H1 (cell line): ENCODE results near the gene AMELY. TPM values are rescaled to one million over a fixed set of nuclear protein-coding genes. Genes with fewer than 3 reads are reported as not detected.
"Not testable (repeated sequence)": the region's sequence is repeated elsewhere in the genome, so short reads cannot be mapped to it uniquely, and the experiment has no call there.

ENCODE experiments used
- CTCF ChIA-PET: fragments of 300-600 bp; sonication (Branson Sonifier 250); formaldehyde crosslinking; loops from one replicate; lab custom pipeline; 2021; ENCODE audit not compliant: partially characterized antibody; lab: Charles Lee
- POLR2A ChIA-PET: fragments of 300-600 bp; sonication (Branson Sonifier 250); formaldehyde crosslinking; loops from one replicate; lab custom pipeline; 2021; ENCODE audit warnings: inconsistent platforms; ENCODE audit not compliant: partially characterized antibody; lab: Charles Lee
- DNase-seq, 2 experiments: peaks; one replicate each; pipeline versions ENCODE4 v3.0.0 to v3.0.0-alpha.2; 2010 to 2022; ENCODE audit warnings: low spot score in 2 of 2, low read depth in 1 of 2, mixed read lengths in 1 of 2
- FAIRE-seq: peaks from 2 replicates; lab custom pipeline; 2011; peaks lifted over from hg19 to GRCh38; lab: Jason Lieb, UNC
- H2AFZ ChIP-seq: 2 replicates; pipeline ENCODE4 v1.8.1; 2012; ENCODE audit warnings: low read length, inconsistent platforms
- H2AK5ac ChIP-seq: 2 replicates; pipeline ENCODE4 v1.6.1; 2013; ENCODE audit warnings: low read depth, low read length
- H2BK120ac ChIP-seq: replicated peaks from 2 replicates; pipeline ENCODE3; 2013; ENCODE audit warnings: low read depth, low read length, inconsistent platforms
- H2BK12ac ChIP-seq: 2 replicates; pipeline ENCODE4 v1.6.1; 2013; ENCODE audit warnings: low read depth, low read length
- H2BK15ac ChIP-seq: 2 replicates; pipeline ENCODE4 v1.6.1; 2013; ENCODE audit warnings: low read length
- H2BK20ac ChIP-seq: 2 replicates; pipeline ENCODE4 v1.6.1; 2013; ENCODE audit warnings: low read length
- H2BK5ac ChIP-seq: 2 replicates; pipeline ENCODE4 v1.6.1; 2013; ENCODE audit warnings: low read depth, low read length
- H3K14ac ChIP-seq: 2 replicates; pipeline ENCODE4 v1.6.1; 2013; ENCODE audit warnings: inconsistent platforms; ENCODE audit not compliant: insufficient read length
- H3K18ac ChIP-seq: 2 replicates; pipeline ENCODE4 v1.6.1; 2013; ENCODE audit warnings: low read length; ENCODE audit errors: extremely low read depth
- H3K23ac ChIP-seq: 2 replicates; pipeline ENCODE4 v1.6.1; 2013; ENCODE audit warnings: inconsistent platforms; ENCODE audit not compliant: insufficient read length
- H3K23me2 ChIP-seq: 2 replicates; pipeline ENCODE4 v1.6.1; 2013; ENCODE audit warnings: low read depth, low read length
- H3K27ac ChIP-seq: 2 replicates; pipeline ENCODE4 v1.6.1; 2011; ENCODE audit warnings: low read depth, low read length, inconsistent platforms
- H3K27me3 ChIP-seq, 4 experiments: replicated peaks in 1 of 4; 1 replicate in 1 of 4; 2 replicates in 3 of 4; pipeline versions ENCODE4 v1.6.1 to v1.8.1; 2011 to 2013; ENCODE audit warnings: low read length in 3 of 4, mild to moderate bottlenecking in 3 of 4, inconsistent platforms in 2 of 4, mixed read lengths in 2 of 4, moderate library complexity in 1 of 4; ENCODE audit not compliant: control insufficient read depth in 3 of 4, insufficient read depth in 3 of 4; ENCODE audit errors: extremely low read depth in 1 of 4
- H3K36me3 ChIP-seq, 4 experiments: 2 replicates each; pipeline versions ENCODE4 v1.6.1 to v1.8.1; 2011 to 2013; ENCODE audit warnings: mild to moderate bottlenecking in 4 of 4, low read length in 3 of 4, moderate library complexity in 2 of 4, control low read depth in 1 of 4, inconsistent platforms in 1 of 4; ENCODE audit not compliant: insufficient read depth in 4 of 4, control insufficient read depth in 2 of 4
- H3K4ac ChIP-seq: replicated peaks from 2 replicates; pipeline ENCODE3; 2013; ENCODE audit warnings: low read length, low read depth, mixed read lengths, inconsistent platforms; ENCODE audit not compliant: insufficient read length
- H3K4me1 ChIP-seq, 4 experiments: replicated peaks in 1 of 4; 1 replicate in 1 of 4; 2 replicates in 3 of 4; pipeline versions ENCODE4 v1.6.1 to v1.8.1; 2011 to 2013; ENCODE audit warnings: low read length in 3 of 4, inconsistent platforms in 2 of 4, mixed read lengths in 1 of 4; ENCODE audit not compliant: insufficient read depth in 4 of 4, control insufficient read depth in 3 of 4
- H3K4me2 ChIP-seq, 2 experiments: 2 replicates each; pipeline versions ENCODE4 v1.6.1 to v1.8.1; 2011 to 2013; ENCODE audit warnings: low read depth in 2 of 2, low read length in 2 of 2, control low read depth in 1 of 2, inconsistent platforms in 1 of 2, mild to moderate bottlenecking in 1 of 2; ENCODE audit not compliant: insufficient read depth in 1 of 2
- H3K4me3 ChIP-seq, 4 experiments: fragments of 200-600, 300-600 bp in 1 of 4; sonication (generic), shearing (Covaris generic), sonication (Bioruptor Twin) in 1 of 4; 2 replicates each; pipeline versions ENCODE4 v1.5.1 to v1.8.1; 2011 to 2016; ENCODE audit warnings: low read length in 4 of 4, low read depth in 3 of 4, control low read depth in 2 of 4, inconsistent platforms in 2 of 4, mild to moderate bottlenecking in 2 of 4, mixed read lengths in 1 of 4, moderate library complexity in 1 of 4; ENCODE audit not compliant: insufficient read depth in 2 of 4; ENCODE audit errors: extremely low read depth in 1 of 4
- H3K56ac ChIP-seq: replicated peaks from 2 replicates; pipeline ENCODE3; 2013; ENCODE audit warnings: low read depth, mild to moderate bottlenecking, mixed read lengths, low read length, inconsistent platforms; ENCODE audit not compliant: insufficient read length
- H3K79me1 ChIP-seq: 2 replicates; pipeline ENCODE4 v1.6.1; 2013; ENCODE audit warnings: low read depth, low read length, control low read depth
- H3K79me2 ChIP-seq, 2 experiments: 2 replicates each; pipeline versions ENCODE4 v1.6.1 to v1.8.1; 2012 to 2013; ENCODE audit warnings: low read length in 2 of 2, mild to moderate bottlenecking in 2 of 2, inconsistent platforms in 1 of 2; ENCODE audit not compliant: insufficient read depth in 2 of 2, control insufficient read depth in 1 of 2
- H3K9ac ChIP-seq, 4 experiments: replicated peaks in 1 of 4; 1 replicate in 1 of 4; 2 replicates in 3 of 4; pipeline versions ENCODE4 v1.6.1 to v1.8.1; 2011 to 2013; ENCODE audit warnings: low read depth in 3 of 4, low read length in 3 of 4, control low read depth in 2 of 4, mild to moderate bottlenecking in 2 of 4, moderate library complexity in 2 of 4, inconsistent platforms in 1 of 4; ENCODE audit errors: extremely low read depth in 1 of 4
- H3K9me3 ChIP-seq, 2 experiments: 2 replicates each; pipeline versions ENCODE4 v1.6.1 to v1.8.1; 2012 to 2013; ENCODE audit warnings: mild to moderate bottlenecking in 2 of 2, moderate library complexity in 2 of 2, control low read depth in 1 of 2, inconsistent platforms in 1 of 2, low read depth in 1 of 2, low read length in 1 of 2, mixed read lengths in 1 of 2; ENCODE audit not compliant: insufficient read depth in 2 of 2
- H4K20me1 ChIP-seq, 2 experiments: replicated peaks in 1 of 2; 2 replicates each; pipeline versions ENCODE3 to v1.8.1; 2011 to 2013; ENCODE audit warnings: inconsistent platforms in 2 of 2, low read length in 2 of 2, mild to moderate bottlenecking in 1 of 2; ENCODE audit not compliant: insufficient read depth in 2 of 2, control insufficient read depth in 1 of 2
- H4K5ac ChIP-seq: 2 replicates; pipeline ENCODE4 v1.6.1; 2013; ENCODE audit warnings: low read length, low read depth, mixed read lengths, inconsistent platforms; ENCODE audit not compliant: insufficient read length
- H4K8ac ChIP-seq: 2 replicates; pipeline ENCODE4 v1.8.0; 2013; ENCODE audit warnings: mild to moderate bottlenecking, moderate library complexity, low read length, inconsistent platforms; ENCODE audit not compliant: insufficient read depth; ENCODE audit errors: extremely low read depth
- H4K91ac ChIP-seq: replicated peaks from 2 replicates; pipeline ENCODE3; 2013; ENCODE audit warnings: low read length, mixed read lengths, inconsistent platforms; ENCODE audit not compliant: insufficient read length
- WGBS, 2 experiments: shearing (Covaris generic) in 1 of 2; methylation state at CpG; one replicate each; pipeline versions ENCODE4 v1.1.6 to v1.1.7; 2013 to 2015; ENCODE audit warnings: low lambda C conversion rate in 2 of 2, mixed read lengths in 2 of 2, inconsistent platforms in 1 of 2, low coverage in 1 of 2, missing lambda C conversion rate in 1 of 2; ENCODE audit not compliant: insufficient replicate concordance in 2 of 2, insufficient coverage in 1 of 2, insufficient read length in 1 of 2; ENCODE audit errors: extremely low coverage in 1 of 2, missing lambda C conversion rate in 1 of 2; 5-methylcytosine and 5-hydroxymethylcytosine counted together
- polyA plus RNA-seq, 7 experiments: library from polyadenylated mRNA; depleted of rRNA in 3 of 7; stranded (reverse) in 5 of 7; unstranded in 2 of 7; fragments of >200 nt in 5 of 7; fragments of 200-250 nt in 2 of 7; gene quantifications; 1 replicate in 5 of 7; 2 replicates in 1 of 7; 4 replicates in 1 of 7; pipeline versions ENCODE4 v1.2.1 to v1.2.3, GENCODE V29; 2011 to 2013; ENCODE audit warnings: missing spikeins in 2 of 7, mixed read lengths in 2 of 7
- total RNA-seq: library from RNA; stranded (reverse); fragmentation: NEBNext Ultra II Directional; extraction: Animal tissue kit (Norgen Biotek cat#: 25700); gene quantifications from 2 replicates; pipeline ENCODE4 v1.2.1, GENCODE V29; 2021

The AMELY gene
- total and polyA plus RNA-seq, 2 of the 8 experiments (the other 6 are each of a cell fraction or from before 2014, with no cell fraction given), result 0.09 TPM; not detected in 1

DNA sequence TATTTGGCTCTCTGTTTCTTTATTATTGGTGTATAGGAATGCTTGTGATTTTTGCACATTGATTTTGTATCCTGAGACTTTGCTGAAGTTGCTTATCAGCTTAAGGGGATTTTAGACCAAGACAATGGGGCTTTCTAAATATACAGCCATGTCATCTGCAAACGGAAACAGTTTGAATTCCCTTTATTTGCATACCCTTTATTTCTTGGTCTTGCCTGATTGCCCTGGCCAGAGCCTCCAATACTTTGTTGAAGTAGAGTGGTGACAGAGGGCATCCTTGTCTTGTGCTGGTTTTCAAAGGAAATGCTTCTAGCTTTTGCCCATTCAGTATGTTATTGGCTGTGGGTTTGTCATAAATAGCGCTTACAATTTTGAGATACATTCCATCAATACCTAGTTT is 68.9 kb downstream of the AMELY start:
- H2AK5ac ChIP-seq, H2BK20ac ChIP-seq, H3K18ac ChIP-seq, H3K79me2 ChIP-seq, H3K27me3 ChIP-seq, H3K4me2 ChIP-seq, H4K8ac ChIP-seq, H3K4me3 ChIP-seq, H3K79me1 ChIP-seq, H3K23me2 ChIP-seq, H4K20me1 ChIP-seq, H2BK120ac ChIP-seq, FAIRE-seq, DNase-seq, H2BK12ac ChIP-seq, CTCF ChIA-PET, H4K91ac ChIP-seq, H3K36me3 ChIP-seq, H2AFZ ChIP-seq, H3K14ac ChIP-seq, H3K9me3 ChIP-seq, H3K56ac ChIP-seq, POLR2A ChIA-PET, H4K5ac ChIP-seq, H2BK5ac ChIP-seq, H2BK15ac ChIP-seq, H3K23ac ChIP-seq, H3K9ac ChIP-seq, H3K4me1 ChIP-seq, H3K4ac ChIP-seq, H3K27ac ChIP-seq: not testable (repeated sequence)
- 50% methylated on average over 2 of the region's 2 CpGs; no CpG with 5 or more reads in 1 of the 2 experiments for WGBS, 2 experiments

Other genes starting within 250 kb of the AMELY start
- 4.2 TPM in 2 replicates for gene TBL1Y, start 1.1 kb downstream of the AMELY start, total RNA-seq
- 2.5 and 2.7 TPM in 2 replicates for gene TBL1Y, start 1.1 kb downstream of the AMELY start, polyA plus RNA-seq (2011; rRNA removed)